ENCODE measurements around the gene PCDHGA3. TPM values are rescaled to one million over a fixed set of nuclear protein-coding genes. Genes with fewer than 3 reads are reported as not detected.
A peak's percentile ranks its signal among the peaks of the same experiment; 100 is the strongest.

PCDHGA3 gene
- total RNA-seq, 1 donor from 2014 or later = 1.7 TPM

GRCh38 chr5:141363952-141364660 lies 20.5 kb downstream of the PCDHGA3 start, which contains the start of gene PCDHGA5:
TSS of gene PCDHGA5 (plus strand) at chr5:141364162. CDS start at chr5:141364331, 169 bp downstream.
- Histone ChIP-seq H3K4me3 (peak within 1 kb of the TSS; percentile 4), H3K4me1 (no peaks in the 10 kb centered on the region), H3K9me3 (peaks cover 14% of the 10 kb centered on the region), H3K27ac (no peak within 1 kb of the TSS), H3K27me3 (peaks cover 36% of the 10 kb centered on the region), H3K36me3 (no peaks in the 10 kb centered on the region)
- ATAC-seq = no peak
- no peak for DNase-seq
- TF ChIP-seq CTCF (IDR thresholded peaks at IDR 0.05) = peak; percentile 7
- intact Hi-C loops (cut with DNase I) = no loop called here

- Histone ChIP-seq H3K4me1 (no peaks in the 10 kb centered on the region), H3K27ac (no peak overlapping the region), H3K27me3 (peaks cover 29% of the 10 kb centered on the region), H3K36me3 (no peaks in the 10 kb centered on the region), H3K9me3 (peaks cover 19% of the 10 kb centered on the region), H3K4me3 (no peak overlapping the region)
- intact Hi-C loops (cut with DNase I) = no loop called here
- ATAC-seq (no peak), DNase-seq (no peak)
- TF ChIP-seq CTCF (IDR thresholded peaks at IDR 0.05) = no peak
These were observed 22.6 kb downstream of the PCDHGA3 start for GRCh38 chr5:141366016-141366896.

- no peak for DNase-seq
- no peak within 1 kb of the TSS for H3K27ac ChIP-seq
- intact Hi-C loops (cut with DNase I) = no loop called here
- peak; percentile 83 for ATAC-seq
- H3K36me3 ChIP-seq = no peaks in the 10 kb centered on the region
- peak; percentile 25 for TF ChIP-seq CTCF (IDR thresholded peaks at IDR 0.05)
- peak within 1 kb of the TSS; percentile 32 for H3K4me3 ChIP-seq
- peaks cover 18% of the 10 kb centered on the region for H3K27me3 ChIP-seq
- H3K9me3 ChIP-seq = peaks cover 27% of the 10 kb centered on the region
- H3K4me1 ChIP-seq = no peaks in the 10 kb centered on the region
These were observed 26.6 kb downstream of the PCDHGA3 start, which contains the start of gene PCDHGB3 for GRCh38 chr5:141369994-141370848. TSS of gene PCDHGB3 (plus strand) at chr5:141370242. CDS start at chr5:141370395, 153 bp downstream.

GRCh38 chr5:141371572-141372475 lies 28.2 kb downstream of the PCDHGA3 start:
- no peak overlapping the region for H3K27ac ChIP-seq
- H3K9me3 ChIP-seq = peaks cover 30% of the 10 kb centered on the region
- peaks cover 7% of the 10 kb centered on the region for H3K27me3 ChIP-seq
- H3K36me3 ChIP-seq = no peaks in the 10 kb centered on the region
- no peak overlapping the region for H3K4me3 ChIP-seq
- no peak for TF ChIP-seq CTCF (IDR thresholded peaks at IDR 0.05)
- intact Hi-C loops (cut with DNase I) = no loop called here
- ATAC-seq (no peak), DNase-seq (no peak)
- no peaks in the 10 kb centered on the region for H3K4me1 ChIP-seq
